Activated CD8-positive, alpha-beta memory T cell treated with anti-CD3 and anti-CD28 coated beads for 36 hours (primary cell): ENCODE data around the gene CRHBP. TPM values are rescaled to one million over a fixed set of nuclear protein-coding genes. Genes with fewer than 3 reads are reported as not detected.
"Not testable (repeated sequence)": the region's sequence is repeated elsewhere in the genome, so short reads cannot be mapped to it uniquely, and the experiment has no call there.

Experiments
- CTCF ChIA-PET: fragments of 350-600 bp; sonication (Branson Sonifier 250); formaldehyde crosslinking; loops from one replicate; lab custom pipeline; 2021; ENCODE audit warnings: antibody characterized with exemption; lab: Charles Lee
- POLR2A ChIA-PET: fragments of 350-600 bp; sonication (Branson Sonifier 250); formaldehyde crosslinking; loops from one replicate; lab custom pipeline; 2021; ENCODE audit warnings: antibody characterized with exemption; lab: Charles Lee
- total RNA-seq, 2 experiments: library from RNA; stranded (reverse); gene quantifications; one replicate each; pipeline ENCODE4 v1.2.3, GENCODE V29; 2021

Gene CRHBP
- total RNA-seq = not detected

- CTCF ChIA-PET = no interaction called here
- POLR2A ChIA-PET = no interaction called here
These were observed at the start of gene CRHBP for GRCh38 chr5:76952795-76953536. Gene CRHBP (plus strand): TSS chr5:76953045. CDS start chr5:76953135, 90 bp downstream.

- CTCF ChIA-PET = no interaction called here
- POLR2A ChIA-PET = no interaction called here
These were observed 44.7 kb upstream of the CRHBP start for GRCh38 chr5:76908166-76908565.

GRCh38 chr5:76910344-76910933 lies 42.4 kb upstream of the CRHBP start:
- POLR2A ChIA-PET = interaction anchor here (0.6 kb wide), 1 partner anchor 177 kb away, joined by 3 read pairs; the partner anchor contains the start of gene ZBED3
- CTCF ChIA-PET = not testable (repeated sequence)

- POLR2A ChIA-PET, CTCF ChIA-PET: not testable (repeated sequence)
These were observed 38.2 kb upstream of the CRHBP start for GRCh38 chr5:76914671-76915070.

GRCh38 chr5:76918539-76918938 lies 34.3 kb upstream of the CRHBP start:
- POLR2A ChIA-PET = no interaction called here
- CTCF ChIA-PET = no interaction called here

- ChIA-PET CTCF (no interaction called here), POLR2A (no interaction called here)
These were observed 32.4 kb upstream of the CRHBP start for GRCh38 chr5:76920491-76920890.

- ChIA-PET CTCF (no interaction called here), POLR2A (no interaction called here)
These were observed 26.3 kb upstream of the CRHBP start for GRCh38 chr5:76926329-76927105.

- ChIA-PET CTCF (no interaction called here), POLR2A (no interaction called here)
These were observed 24.9 kb upstream of the CRHBP start for GRCh38 chr5:76927961-76928360.

- CTCF ChIA-PET = no interaction called here
- POLR2A ChIA-PET = no interaction called here
These were observed 22.8 kb upstream of the CRHBP start for GRCh38 chr5:76930083-76930482.

- CTCF ChIA-PET = no interaction called here
- POLR2A ChIA-PET = no interaction called here
These were observed 14.7 kb upstream of the CRHBP start for GRCh38 chr5:76938177-76938576.

- ChIA-PET CTCF (no interaction called here), POLR2A (no interaction called here)
These were observed 11.8 kb upstream of the CRHBP start for GRCh38 chr5:76941000-76941399.

- POLR2A ChIA-PET = no interaction called here
These were observed 11.4 kb upstream of the CRHBP start for GRCh38 chr5:76941442-76941841.

GRCh38 chr5:76942581-76942980 lies 10.3 kb upstream of the CRHBP start:
- CTCF ChIA-PET = no interaction called here
- POLR2A ChIA-PET = no interaction called here

More at GRCh38 chr5:76941442-76941841, 11.4 kb upstream of the CRHBP start:
- CTCF ChIA-PET = no interaction called here

- CTCF ChIA-PET = no interaction called here
These were observed 9.8 kb upstream of the CRHBP start for GRCh38 chr5:76943006-76943405.

GRCh38 chr5:76944638-76945037 lies 8.2 kb upstream of the CRHBP start:
- CTCF ChIA-PET = no interaction called here
- POLR2A ChIA-PET = no interaction called here

More at GRCh38 chr5:76943006-76943405, 9.8 kb upstream of the CRHBP start:
- POLR2A ChIA-PET = no interaction called here

GRCh38 chr5:76945238-76945637 lies 7.6 kb upstream of the CRHBP start:
- POLR2A ChIA-PET, CTCF ChIA-PET: not testable (repeated sequence)

- ChIA-PET CTCF (no interaction called here), POLR2A (no interaction called here)
These were observed 6.8 kb upstream of the CRHBP start for GRCh38 chr5:76946090-76946489.

- CTCF ChIA-PET = no interaction called here
- POLR2A ChIA-PET = no interaction called here
These were observed 5.8 kb upstream of the CRHBP start for GRCh38 chr5:76947082-76947503.

- ChIA-PET POLR2A (no interaction called here), CTCF (no interaction called here)
These were observed 922 bp downstream of the CRHBP start for GRCh38 chr5:76953551-76954382.

GRCh38 chr5:76954383-76954763 lies 1.5 kb downstream of the CRHBP start:
- ChIA-PET CTCF (no interaction called here), POLR2A (no interaction called here)
